GM18861 (cell line): ENCODE data around the gene IVD.

ENCODE experiments used
- ATAC-seq: cut with Tn5 transposase; IDR thresholded peaks from one replicate; pipeline ENCODE4 v1.9.1; 2021; ENCODE audit not compliant: unreplicated experiment

The IVD gene

DNA sequence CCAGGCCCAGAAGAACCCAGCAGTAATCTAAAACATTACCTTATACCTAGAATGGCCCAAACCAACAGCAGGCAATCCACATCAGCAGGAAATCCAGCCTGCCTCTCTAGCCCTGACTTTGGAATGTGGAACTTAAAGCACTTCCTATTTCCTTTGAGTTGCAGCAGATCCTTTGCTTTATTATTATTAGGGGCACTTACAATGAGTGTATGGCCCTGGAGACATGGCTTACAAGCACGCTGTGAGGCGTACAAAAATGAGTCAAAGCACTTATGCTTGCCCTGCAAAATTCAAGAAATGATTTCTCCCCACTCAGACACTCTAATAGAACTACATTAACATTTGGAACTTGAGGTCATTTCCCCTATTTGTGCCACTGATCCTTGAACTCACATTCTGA is 32.6 kb upstream of the IVD start:
- no peak for ATAC-seq

DNA sequence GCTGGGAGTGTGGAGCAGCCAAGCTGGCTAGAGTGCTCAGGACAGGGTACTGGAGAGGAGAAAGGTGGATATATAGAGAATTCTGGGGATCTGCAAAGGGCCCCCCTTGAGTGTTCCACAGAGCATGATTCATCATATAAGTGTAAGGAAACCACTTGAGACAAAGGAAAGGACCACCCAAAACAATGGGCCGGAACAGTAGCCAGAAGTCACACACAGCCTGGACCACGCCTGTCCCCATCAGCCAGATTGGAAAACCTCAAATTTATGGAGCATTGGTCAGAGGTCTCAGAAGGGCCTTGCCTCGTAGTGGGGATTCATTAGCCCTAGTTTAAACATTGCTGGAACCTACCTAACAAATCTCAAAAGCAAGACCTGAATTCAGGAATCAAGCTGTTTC is 28.0 kb upstream of the IVD start:
- no peak for ATAC-seq

GRCh38 chr15:40379374-40379773 is 26.2 kb upstream of the IVD start:
- no peak for ATAC-seq

- ATAC-seq, result no peak
These were observed 25.7 kb upstream of the IVD start for GRCh38 chr15:40379853-40380252.

- ATAC-seq, result no peak
These were observed 25.0 kb upstream of the IVD start for GRCh38 chr15:40380636-40381035.

DNA sequence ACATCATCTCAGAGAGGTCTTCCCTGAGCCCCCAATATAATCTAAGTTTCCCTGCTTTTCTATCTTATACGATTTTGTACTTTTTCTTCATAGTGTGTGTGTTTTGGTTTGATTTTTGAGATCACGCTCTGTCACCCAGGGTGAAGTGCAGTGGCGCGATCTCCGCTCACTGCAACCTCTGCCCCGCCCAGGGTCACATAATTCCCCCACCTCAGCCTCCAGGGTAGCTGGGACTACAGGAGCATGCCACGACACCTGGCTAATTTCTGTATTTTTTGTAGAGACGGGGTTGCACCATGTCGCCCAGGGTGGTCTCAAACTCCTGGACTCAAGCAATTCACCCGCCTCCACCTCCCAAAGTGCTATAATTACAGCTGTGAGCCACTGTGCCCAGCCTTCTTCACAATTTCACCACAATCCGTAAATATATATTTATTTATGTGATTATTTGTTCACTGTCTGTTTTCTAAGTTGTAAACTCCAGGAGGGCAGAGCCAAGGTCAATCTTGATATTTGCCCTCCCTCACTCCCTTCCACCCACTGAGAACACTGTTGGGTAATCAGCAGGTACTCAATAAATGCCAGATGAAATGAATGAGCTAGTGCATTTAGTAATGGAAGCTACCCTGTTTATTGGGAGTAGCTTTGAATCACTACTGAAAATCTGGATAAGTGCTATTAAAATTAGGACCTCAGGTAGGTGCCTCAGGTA is 23.6 kb upstream of the IVD start:
- no peak for ATAC-seq

DNA sequence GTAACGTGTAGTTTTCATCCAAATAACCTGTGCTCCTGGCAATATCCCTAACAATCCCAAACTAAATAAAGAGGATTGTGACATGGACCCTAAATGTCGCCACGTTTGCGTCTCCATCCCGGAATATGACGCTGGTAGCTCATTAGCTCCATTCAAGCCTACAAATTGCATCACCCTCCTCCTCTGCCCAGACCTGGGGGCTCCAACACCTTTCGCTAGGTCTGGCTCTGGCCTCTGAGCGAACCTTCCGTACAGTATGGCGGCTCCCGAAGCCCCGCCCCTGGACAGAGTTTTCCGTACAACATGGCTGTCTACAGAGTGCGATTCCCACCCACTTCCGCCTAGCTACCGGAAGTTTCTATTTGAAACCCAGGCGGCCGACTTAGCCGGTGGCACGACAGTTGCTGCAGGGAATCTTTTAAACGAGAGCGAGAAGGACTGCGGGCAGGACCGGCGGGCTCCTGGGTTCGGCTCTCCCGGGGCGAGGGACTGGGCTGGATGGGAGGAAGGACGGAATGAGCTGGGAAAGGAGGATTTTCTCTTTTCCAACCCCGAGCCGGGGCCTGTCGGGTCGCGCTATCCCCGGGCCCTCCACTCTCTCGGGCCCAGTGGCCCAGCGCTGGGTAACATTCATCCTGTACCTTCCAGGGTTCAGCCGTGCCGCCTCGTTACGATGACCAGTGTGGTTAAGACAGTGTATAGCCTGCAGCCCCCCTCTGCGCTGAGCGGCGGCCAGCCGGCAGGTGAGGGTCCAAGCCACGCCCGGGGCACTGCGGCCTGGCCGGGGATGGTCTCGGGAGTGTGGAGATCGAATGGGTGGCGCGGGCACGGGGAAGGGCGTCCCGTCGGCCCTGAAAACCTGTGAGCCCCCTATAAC is 22.8 kb upstream of the IVD start, which contains the start of gene KNSTRN:
Gene KNSTRN, plus strand, starts transcription at position 142 of the 877 bp plus-strand sequence. Its CDS starts 115 bp downstream, at position 257.
- peak; percentile 92 for ATAC-seq

- ATAC-seq, result no peak
These were observed 19.1 kb upstream of the IVD start for GRCh38 chr15:40386480-40386879.

DNA sequence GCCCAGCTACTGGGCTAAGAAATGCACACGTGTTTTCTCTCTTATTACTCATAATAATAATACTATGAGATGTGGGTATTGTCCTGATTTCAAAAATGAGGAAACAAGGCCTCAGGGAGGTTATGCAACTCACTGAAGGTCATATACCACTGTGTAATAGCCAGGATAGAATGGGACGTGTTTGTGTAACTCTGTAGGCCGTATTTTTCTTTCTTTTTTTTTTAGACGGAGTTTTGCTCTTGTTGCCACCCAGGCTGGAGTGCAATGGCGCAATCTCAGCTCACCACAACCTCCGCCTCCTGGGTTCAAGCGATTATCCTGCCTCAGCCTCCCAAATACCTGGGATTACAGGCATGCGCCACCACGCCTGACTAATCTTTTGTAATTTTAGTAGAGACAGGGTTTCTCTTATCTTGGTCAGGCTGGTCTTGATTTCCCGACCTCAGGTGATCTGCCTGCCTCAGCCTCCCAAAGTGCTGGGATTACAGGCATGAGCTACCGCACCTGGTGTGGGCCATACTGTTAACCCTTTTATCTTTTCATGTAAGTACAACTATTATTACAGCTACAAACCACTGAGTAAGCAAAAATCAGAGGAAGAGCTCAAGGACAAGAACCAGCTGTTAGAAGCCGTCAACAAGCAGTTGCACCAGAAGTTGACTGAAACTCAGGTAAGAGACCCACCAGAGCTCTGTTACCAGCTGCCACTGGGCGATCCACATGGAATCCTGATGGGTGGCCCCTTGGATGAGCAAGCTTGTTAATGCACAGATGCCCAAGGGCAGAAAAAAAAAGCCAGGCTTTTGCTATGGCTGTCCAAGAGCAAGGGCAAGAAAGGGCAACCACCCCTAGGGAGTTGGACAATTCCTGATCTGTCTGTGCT is 16.4 kb upstream of the IVD start:
- ATAC-seq, result no peak

- no peak for ATAC-seq
These were observed 15.6 kb upstream of the IVD start for GRCh38 chr15:40389824-40390595.

DNA sequence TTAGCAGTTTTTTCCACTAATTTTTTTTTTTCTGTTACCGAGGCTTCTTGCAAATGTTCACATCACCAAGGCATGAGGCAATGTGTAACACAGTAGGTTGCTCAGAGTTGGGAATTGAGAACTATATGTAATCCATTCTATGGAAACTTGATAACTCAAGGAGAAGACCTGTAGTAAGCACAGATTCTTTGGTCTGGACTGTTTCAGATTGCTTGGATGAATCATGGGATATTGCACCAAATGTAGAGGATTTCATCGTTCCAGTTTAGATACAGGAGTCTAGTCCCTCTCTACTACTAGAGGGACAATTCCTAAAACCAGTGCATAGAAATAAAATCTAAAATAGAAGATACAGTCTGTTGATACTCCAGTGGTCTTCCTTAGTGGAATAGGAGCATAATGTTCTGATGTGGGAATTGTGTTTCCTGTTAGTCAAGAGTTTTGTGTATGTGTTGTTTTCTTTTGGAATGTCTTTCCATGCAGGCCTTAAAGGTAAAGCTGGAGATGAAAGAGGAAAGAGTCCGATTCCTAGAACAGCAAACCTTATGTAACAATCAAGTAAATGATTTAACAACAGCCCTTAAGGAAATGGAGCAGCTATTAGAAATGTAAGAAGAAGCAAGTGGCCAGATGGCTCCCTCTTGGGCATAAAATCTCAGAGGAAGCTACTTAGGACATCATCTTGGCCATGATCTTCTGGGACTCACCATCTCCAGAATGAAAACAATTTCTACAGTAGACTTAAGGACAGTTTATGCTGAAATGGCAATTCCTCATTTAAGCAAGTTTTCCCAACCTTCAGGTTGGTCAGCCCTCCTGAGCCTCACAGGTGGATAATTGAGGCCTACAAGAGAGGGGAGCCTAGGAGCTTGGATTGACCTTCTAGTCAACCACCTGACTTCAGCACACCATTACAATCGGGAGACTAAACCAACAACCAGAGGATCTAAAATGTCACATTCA is 12.3 kb upstream of the IVD start:
- no peak for ATAC-seq

DNA sequence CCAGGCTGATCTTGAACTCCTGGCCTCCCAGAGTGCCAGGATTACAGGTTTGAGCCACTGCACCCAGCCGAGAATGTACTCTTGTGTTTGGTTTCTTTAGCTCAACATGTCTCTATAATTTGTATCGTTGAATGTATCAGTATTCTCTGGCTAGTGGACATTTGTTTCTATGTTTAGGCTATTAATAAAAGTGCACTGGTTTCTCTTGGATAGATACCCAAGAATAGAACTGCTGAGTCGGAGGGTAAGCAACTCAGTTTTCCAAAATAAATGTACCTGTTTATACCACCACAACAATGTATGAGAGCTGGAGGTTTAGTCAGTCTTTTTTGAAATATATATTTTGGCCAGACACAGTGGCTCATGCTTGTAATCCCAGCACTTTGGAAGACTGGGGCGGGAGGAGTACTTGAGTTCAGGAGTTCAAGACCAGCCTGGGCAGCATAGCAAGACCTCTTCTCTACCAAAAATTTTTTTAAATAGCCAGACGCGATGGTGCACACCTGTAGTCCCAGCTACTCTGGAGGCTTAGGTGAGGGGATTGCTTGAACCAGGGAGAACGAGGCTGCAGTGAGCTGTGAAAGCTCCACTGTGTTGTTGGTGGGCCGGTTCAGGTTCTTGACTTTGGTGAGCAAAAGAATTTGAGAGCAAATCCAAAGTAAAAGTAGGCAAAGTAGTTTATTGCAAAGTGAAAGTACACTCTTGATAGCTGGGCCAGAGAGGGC is 7.7 kb upstream of the IVD start:
- no peak for ATAC-seq

DNA sequence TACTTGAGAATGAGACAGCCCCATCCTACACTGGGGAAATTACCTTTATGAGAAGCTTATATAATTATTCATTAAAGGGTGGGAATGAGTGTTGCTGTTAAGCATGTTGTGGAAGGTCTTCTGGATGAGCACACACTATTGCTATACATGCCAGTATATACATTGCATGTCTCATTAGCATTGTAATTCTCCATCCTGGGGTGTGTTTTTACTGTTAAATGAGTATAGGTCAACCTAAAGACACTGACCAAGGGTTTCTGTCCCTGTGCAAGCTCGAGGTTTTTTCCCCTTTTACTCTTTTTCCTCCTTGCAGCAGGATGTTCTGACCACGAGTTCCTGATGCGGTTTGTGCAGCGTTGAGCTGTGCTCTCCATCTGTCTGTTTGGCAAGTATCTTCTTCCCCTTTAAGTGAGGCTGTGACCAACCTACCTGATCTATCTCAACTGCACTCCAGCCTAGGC is 7.2 kb upstream of the IVD start:
- ATAC-seq, result peak; percentile 63

DNA sequence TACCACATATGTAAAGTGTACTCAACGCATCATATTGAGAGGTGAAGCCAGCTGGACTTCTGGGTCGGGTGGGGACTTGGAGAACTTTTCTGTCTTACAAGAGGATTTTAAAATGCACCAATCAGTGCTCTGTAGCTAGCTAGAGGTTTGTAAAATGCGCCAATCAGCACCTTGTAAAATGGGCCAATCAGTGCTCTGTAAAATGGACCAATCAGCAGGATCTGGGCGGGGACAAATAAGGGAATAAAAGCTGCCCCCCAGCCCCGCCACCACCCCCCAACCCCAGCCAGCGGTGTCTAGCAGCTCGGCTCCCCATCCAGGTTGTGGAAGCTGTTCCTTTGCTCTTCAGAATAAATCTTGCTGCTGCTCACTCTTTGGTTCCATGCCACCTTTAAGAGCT is 6.2 kb upstream of the IVD start:
- no peak for ATAC-seq

GRCh38 chr15:40407330-40407990 is 1.9 kb downstream of the IVD start:
- ATAC-seq, result peak; percentile 57

DNA sequence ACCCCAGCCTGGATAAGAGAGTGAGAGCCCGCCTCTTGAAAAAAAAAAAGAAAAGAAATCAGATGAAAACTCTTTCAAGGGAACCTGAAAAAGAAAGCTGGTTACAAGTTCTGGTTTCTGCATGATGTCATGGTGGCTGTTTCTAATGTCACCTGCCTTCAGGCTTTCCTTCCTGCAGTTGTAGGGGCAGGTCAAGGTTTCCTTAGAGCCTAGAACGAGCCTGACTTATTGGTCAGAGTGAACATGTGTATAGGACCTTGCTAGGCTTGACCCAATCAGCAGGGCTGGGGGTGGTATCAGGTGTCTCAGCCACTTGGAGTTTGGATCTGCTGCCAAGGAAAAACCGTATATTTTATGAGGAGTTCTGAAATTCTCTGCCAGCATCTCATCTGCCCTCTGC is 3.8 kb downstream of the IVD start:
- ATAC-seq, result no peak

GRCh38 chr15:40410476-40410875 is 4.9 kb downstream of the IVD start:
- ATAC-seq, result no peak

DNA sequence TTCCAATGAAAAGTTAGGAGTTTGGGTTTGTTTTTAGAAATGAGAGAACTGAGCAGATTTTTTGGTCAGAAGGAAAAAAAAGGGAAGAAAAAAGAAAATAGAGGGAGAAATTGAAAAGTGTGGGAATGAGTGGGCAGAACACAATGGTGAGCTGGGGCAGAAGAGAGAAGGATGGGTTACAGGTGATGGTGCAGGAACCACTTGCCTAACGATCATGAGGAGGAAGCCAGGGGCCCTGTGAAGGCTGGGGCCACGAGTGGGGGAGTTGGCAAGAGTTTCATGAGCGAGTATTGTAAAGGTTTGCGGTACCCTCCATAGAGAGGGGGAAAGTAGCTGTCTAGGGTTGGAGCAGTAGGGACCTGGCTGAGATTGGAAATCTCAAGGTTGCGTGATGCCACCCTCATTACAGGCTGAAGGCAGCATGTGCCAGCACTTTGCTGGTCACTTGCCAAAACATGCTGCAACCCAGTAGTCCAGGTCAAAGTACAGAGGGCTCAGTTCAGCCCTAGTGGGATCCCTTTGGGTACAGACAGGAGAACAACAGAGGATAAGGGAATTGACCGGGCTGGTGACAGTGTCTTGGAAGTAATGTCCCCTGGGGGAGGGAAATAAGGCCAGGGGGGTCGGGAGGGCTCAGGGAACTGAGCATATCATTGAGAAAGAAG is 6.6 kb downstream of the IVD start:
- ATAC-seq, result no peak
